SK-N-MC (cell line): ENCODE measurements around the gene LPIN1.

ENCODE experiments used
- EZH2 ChIP-seq: fragments of 200-600 bp; sonication (generic); IDR thresholded peaks from one replicate; pipeline ENCODE4 v1.6.1; 2017; ENCODE audit warnings: antibody characterized with exemption
- FOXP2 ChIP-seq: optimal IDR thresholded peaks from 2 replicates; pipeline ENCODE3; 2011; ENCODE audit warnings: mild to moderate bottlenecking, moderate library complexity; ENCODE audit not compliant: insufficient read depth; ENCODE audit errors: extremely low read length, control extremely low read depth
- POLR2AphosphoS5 ChIP-seq: IDR thresholded peaks from 2 replicates; pipeline ENCODE4 v1.6.1; 2012; ENCODE audit warnings: mild to moderate bottlenecking, low read depth, low read length, borderline replicate concordance

GRCh38 chr2:11876436-11876835 lies 130.0 kb downstream of the LPIN1 start:
- TF ChIP-seq EZH2 (no peak), POLR2AphosphoS5 (no peak), FOXP2 (no peak)
